D721Med (cell line): ENCODE results near the gene SERPINI2.

Experiments used
- DNase-seq: peaks from one replicate; pipeline ENCODE4 v3.0.0; 2011; ENCODE audit warnings: low spot score; ENCODE audit not compliant: insufficient read length
- FAIRE-seq: peaks from 2 replicates; lab custom pipeline; 2011; peaks lifted over from hg19 to GRCh38; lab: Jason Lieb, UNC
- TF ChIP-seq, protein P1 (sequence below): IDR thresholded peaks from 2 replicates; pipeline ENCODE4 v1.5.1; 2012; ENCODE audit warnings: mild to moderate bottlenecking, control low read depth; ENCODE audit not compliant: insufficient read depth; ENCODE audit errors: missing control alignments

SERPINI2 gene, protein sequence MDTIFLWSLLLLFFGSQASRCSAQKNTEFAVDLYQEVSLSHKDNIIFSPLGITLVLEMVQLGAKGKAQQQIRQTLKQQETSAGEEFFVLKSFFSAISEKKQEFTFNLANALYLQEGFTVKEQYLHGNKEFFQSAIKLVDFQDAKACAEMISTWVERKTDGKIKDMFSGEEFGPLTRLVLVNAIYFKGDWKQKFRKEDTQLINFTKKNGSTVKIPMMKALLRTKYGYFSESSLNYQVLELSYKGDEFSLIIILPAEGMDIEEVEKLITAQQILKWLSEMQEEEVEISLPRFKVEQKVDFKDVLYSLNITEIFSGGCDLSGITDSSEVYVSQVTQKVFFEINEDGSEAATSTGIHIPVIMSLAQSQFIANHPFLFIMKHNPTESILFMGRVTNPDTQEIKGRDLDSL

DNA sequence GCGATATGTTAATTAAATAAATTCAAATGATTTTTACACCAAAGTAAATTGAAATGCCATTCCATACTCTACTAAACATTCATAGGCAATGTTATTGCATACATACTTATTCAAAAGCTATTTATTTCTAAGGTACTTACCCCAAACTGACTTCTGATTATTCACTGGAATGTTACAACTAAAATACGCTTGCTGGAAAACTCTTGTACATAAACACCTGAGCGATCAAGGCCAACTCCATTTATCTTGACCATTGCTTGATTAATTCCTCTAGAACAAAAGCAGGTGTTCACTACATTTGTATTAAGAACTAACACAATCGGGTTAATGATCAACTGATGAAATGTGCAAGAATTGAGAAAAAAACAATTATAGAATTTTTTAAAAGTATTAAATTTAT, at the start of gene SERPINI2:
Gene SERPINI2 (minus strand): TSS at position 180 of the 400 bp plus-strand sequence. CDS start 2,208 bp downstream, outside the sequence.
- FAIRE-seq: no peak
- TF ChIP-seq, protein P1, sequence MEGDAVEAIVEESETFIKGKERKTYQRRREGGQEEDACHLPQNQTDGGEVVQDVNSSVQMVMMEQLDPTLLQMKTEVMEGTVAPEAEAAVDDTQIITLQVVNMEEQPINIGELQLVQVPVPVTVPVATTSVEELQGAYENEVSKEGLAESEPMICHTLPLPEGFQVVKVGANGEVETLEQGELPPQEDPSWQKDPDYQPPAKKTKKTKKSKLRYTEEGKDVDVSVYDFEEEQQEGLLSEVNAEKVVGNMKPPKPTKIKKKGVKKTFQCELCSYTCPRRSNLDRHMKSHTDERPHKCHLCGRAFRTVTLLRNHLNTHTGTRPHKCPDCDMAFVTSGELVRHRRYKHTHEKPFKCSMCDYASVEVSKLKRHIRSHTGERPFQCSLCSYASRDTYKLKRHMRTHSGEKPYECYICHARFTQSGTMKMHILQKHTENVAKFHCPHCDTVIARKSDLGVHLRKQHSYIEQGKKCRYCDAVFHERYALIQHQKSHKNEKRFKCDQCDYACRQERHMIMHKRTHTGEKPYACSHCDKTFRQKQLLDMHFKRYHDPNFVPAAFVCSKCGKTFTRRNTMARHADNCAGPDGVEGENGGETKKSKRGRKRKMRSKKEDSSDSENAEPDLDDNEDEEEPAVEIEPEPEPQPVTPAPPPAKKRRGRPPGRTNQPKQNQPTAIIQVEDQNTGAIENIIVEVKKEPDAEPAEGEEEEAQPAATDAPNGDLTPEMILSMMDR: no peak
- DNase-seq: no peak

DNA sequence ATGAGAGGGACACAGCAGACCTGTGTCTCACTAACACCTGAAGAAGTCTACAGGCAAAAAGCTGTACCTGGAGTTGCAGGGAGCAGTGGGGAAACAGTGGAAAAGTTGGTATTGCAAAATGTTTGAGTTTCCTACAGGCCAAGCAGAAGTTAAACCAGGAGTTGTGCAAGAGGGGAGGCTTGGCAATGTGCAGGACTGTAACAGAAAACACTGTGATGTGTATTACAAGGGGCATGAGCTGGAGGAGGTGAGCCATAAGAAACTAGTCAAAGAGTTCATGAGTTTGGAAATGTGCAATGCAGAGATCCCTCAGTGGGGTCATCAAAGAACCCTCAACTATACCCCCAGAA, 47.1 kb upstream of the SERPINI2 start:
- TF ChIP-seq, protein P1: no peak
- no peak for FAIRE-seq
- no peak for DNase-seq

DNA sequence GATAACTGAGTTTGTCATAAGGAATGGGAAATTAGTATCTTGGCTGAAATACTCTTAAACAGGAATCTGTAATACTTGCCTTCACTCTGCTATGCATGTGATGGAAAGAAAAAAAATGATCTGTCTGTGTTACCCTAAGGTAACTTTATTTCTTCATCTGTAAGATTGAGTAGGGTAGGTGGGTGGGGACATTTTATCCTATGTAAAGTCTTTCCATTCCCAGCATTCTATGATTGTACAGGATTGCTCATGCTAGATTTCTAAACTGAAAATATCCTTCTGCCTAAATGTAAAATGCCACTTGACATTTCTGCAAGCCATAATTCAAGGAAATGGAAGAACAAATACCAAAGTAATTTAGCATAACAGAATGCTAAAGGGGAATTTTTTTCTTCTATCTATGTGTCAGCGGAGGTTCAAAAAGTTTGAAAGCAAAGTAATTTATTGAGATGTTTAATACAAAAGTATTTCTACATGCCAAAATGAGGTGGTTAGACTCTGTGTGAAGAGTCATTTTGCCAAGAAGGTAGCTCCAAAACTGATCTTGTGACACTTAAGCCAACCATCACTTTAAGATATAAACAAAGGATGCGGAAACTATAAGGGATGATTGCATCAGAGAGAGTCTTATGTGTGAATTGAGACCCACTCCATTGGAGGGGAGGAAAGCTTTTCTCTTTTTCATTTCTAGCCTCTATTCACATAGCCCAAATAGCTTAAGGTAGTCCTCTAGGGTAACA, 46.6 kb upstream of the SERPINI2 start:
- TF ChIP-seq, protein P1: no peak
- FAIRE-seq (no peak), DNase-seq (no peak)

DNA sequence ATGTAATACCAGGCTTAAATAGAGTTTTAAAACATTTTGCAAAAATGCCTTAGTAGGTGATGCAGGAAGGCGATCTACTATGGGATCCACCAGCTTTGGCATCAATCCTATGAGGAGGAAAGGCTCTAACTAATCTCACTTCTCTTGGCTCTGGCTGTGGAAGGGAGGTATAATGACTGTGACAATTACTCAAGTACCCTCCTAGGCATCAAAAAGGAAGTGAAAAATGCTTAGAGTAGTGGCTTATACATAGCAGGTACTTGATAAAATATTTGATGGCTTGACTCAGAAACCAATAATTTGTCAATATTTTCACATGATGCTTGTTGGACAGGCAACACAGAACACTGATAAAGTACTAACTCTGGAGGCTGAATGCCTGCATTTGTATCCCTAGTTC, 34.1 kb upstream of the SERPINI2 start:
- FAIRE-seq (no peak), DNase-seq (no peak)
- TF ChIP-seq, protein P1: no peak

DNA sequence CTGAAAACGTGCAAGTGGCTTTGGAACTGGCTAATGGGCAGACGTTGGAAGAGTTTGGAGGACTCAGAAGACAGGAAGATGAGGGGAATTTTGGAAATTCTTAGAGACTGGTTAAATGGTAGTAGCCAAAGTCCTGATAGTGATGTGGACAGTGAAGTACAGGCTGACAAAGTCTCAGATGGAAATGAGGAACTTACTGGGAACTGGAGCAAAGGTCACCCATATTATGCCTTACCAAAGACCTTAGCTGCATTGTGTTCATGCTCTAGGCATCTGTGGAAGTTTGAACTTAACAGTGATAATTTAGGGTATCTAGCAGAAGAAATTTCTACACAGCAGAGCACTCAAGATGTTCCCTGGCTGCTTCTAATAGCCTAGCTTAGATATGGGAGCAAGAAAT, 28.6 kb upstream of the SERPINI2 start:
- no peak for FAIRE-seq
- TF ChIP-seq, protein P1: no peak
- DNase-seq: no peak

DNA sequence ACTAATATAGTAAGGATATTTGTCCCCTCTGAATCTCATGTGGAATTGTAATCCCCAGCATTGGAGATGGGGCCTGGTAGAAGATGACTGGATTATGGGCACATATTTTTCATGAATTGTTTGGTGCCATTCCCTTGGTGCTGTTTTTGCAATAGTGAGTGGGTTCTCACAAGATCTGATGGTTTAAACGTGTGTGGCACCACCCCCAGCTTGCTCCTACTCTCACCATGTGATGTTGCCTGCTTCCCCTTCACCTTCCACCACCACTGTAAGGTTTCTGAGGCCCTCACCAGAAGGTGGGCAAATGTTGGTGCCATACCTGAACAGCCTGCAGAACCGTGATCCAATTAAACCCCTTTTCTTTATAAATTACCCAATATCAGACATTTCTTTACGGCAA, 28.1 kb upstream of the SERPINI2 start:
- DNase-seq (no peak), FAIRE-seq (no peak)
- TF ChIP-seq, protein P1: no peak
